Cardiac fibroblast (primary cell): Measurements from ENCODE around the gene RIMKLA.

Experiments used
- DNase-seq, 2 donors: peaks; one replicate each; pipeline versions ENCODE4 v3.0.0 to v3.0.0-alpha.2; 2010; ENCODE audit warnings: low read depth in 2 of 2
- H3K4me3 ChIP-seq, 2 donors: replicated peaks in 1 of 2; 1 replicate in 1 of 2; 2 replicates in 1 of 2; pipeline ENCODE4 v1.5.1; 2011; ENCODE audit warnings: low read depth in 2 of 2, low read length in 2 of 2, mild to moderate bottlenecking in 2 of 2, moderate library complexity in 1 of 2
- CTCF ChIP-seq: IDR thresholded peaks from one replicate; pipeline ENCODE4 v1.5.1; 2011; ENCODE audit warnings: low read depth, mild to moderate bottlenecking, low read length, inconsistent platforms

The RIMKLA gene

GRCh38 chr1:42466030-42466429, 85.4 kb downstream of the RIMKLA start:
- DNase-seq: no peak
- H3K4me3 ChIP-seq: no peak overlapping the region
- no peak for TF ChIP-seq CTCF

GRCh38 chr1:42469727-42470126, 89.1 kb downstream of the RIMKLA start:
- no peak for TF ChIP-seq CTCF
- no peak for DNase-seq
- H3K4me3 ChIP-seq: no peak overlapping the region
